ENCODE data around the gene PFDN2.

PFDN2 gene

DNA sequence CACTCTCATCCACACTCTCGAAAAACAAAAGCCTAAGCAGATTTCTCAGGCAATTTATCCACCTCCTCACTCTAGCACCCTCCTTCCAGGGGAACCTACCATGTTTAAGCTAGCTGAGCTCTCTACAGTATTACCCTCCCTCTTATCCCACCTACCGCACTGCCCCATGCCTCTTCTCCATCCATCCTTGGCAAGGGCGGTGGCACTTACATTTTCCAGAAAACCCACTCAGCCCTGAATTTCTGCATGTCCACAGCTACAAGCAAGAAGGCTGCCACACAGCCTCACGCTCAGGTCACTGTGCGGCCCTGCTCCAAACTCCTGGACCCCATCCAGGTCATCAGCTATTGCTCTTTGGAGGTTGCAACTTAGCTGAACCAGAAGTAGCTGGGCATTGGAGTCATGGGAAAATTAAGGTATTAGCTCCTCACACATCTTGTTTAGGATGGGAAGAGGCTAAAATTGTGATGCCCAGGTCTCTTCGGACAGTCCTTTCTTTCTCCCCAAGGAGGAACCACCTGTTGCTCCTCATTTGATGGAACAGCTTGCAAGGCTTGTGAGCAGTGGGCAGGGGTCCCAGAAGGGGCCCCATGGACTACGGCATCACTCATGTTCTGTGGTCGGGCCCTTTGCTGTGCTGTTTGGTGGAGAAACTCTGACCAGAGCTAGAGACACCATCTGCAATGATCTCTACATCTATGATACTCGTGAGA is 18.6 kb downstream of the PFDN2 start:
- DNase-seq = no peak

DNA sequence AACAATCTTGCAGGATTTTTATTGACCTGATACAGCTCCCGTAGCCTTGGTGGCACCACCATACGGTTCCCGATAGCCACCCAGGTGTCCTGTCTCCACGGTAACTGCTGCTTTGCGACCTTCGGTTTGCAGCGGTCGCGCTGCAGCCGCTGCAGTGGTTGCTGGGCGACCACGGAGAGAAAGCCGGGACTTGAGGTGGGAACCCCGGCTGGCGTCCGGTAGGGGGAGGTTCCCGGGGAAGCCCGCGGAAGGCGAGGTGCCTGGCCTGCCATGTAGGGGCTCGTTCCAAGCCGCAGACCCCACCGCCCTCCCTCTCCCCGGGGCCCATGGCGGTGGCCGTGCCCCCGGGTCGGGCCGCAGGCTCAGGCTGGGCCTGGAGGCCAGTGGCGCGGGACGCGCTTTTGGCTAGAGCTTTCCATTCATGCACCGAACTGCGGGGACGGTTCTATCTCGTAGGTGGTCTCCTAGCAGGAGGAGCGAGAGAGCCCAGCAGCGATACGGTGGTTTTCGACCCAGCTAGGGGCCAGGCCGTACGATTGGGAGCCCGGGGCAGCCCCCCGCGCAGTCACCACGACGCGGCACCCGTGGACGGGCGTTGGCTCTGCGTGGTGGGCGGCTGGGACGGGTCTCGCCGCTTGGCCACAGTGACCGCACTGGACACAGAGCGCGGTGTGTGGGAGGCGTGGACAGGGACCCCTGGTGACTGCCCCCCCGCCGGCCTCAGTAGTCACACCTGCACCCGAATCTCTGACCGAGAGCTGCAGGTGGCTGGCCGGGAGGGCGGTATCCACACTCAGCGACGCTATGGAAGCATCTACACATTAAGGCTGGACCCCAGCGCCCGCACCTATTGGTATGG is 19.4 kb downstream of the PFDN2 start, which contains the start of gene KLHDC9:
Gene KLHDC9 (plus strand): TSS at position 152 of the 859 bp plus-strand sequence. CDS start 175 bp downstream, at position 327.
- DNase-seq = peak; percentile 82

DNA sequence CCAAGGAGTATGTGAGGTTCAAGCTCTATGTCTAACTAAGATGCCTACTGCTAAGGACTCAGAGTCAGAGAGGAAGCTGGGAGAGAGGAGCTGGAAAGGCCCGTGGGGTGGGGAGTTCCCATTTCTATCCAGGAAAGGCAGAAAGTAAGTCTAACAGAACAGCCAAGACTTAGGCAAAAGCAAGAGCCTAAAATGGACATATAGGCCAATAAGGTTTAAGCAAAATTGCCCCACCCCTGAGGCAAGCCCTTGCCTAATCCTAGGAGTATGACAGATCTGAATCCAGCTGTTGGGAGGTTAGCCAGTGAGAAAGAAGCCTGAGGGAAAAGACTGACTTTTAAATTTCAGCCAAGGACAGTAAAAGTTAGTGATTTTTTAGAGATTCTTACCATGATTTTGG is 21.3 kb downstream of the PFDN2 start:
- DNase-seq = peak; percentile 71

DNA sequence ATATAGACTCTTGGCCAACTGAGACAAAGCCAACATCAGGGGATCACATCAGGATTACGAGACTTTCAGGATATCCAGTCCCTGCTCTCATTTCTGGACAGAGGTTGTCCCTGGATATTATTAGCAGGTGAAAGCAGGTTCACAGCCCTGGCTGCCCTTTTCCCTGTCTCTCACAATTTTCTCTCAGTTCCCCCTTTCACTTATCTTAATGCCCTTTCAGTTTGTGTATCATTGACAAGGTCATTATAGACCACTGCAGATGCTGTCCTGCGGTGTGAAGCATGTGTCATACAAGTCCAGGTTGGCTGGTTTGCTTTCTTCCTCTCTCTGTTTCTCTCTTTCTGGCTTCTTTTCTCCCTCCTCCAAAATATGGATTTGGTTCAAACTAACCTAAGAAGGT is 21.8 kb downstream of the PFDN2 start:
- DNase-seq = no peak

DNA sequence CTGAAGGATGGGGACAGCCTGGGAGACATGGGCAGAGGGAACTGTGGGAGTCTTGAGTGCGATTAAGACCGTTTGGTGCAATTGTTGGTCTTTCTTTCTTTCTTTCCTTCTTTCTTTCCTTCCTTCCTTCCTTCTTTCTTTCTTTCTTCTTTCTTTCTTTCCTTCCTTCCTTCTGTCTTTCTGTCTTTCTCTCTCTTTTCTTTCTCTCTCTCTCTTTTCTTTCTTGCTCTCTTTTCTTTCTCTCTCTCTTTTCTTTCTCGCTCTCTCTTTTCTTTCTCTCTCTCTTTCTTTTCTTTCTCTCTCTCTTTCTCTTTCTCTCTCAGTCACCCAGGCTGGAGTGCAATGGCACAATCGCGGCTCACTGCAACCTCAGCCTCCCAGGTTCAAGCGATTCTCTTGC is 22.6 kb downstream of the PFDN2 start:
- DNase-seq = no peak

DNA sequence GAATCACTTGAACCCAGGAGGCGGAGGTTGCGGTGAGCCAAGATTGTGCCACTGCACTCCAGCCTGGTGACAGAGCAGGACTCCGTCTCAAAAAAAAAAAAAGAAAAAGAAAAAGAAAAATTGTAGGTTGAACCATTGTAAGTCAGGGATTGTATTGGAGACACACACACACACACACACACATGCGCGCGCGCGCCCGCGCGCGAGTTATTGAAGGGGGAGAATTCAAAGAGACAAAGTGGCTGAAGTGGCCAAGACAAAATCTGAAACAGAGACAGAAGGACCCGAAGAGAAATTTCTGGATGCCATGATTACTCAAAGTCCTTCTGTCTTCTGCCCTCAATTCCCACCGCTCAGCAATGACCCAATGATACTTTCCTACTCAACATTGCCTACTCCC is 23.4 kb downstream of the PFDN2 start:
- DNase-seq = no peak

DNA sequence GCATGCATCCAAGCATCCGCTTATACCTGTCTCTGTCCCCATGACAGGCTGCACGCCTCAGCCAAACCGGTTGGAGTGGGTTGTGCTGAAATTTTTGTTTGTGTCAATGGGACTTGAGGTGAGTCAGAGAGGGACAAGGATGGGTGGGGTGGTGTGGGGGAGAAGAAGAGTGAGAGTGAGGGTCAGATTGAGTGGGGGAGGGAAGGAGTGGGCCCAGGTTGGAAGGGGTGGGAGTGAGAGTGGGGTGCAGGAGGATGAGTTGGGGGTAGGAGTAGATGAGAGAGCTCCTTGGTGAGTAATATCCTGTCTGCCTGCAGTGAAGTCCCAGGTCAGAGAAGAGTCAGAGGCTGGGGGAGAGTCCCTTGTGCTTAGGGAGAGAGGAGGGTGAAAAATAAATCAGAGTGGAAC is 25.2 kb downstream of the PFDN2 start:
- no peak for DNase-seq

DNA sequence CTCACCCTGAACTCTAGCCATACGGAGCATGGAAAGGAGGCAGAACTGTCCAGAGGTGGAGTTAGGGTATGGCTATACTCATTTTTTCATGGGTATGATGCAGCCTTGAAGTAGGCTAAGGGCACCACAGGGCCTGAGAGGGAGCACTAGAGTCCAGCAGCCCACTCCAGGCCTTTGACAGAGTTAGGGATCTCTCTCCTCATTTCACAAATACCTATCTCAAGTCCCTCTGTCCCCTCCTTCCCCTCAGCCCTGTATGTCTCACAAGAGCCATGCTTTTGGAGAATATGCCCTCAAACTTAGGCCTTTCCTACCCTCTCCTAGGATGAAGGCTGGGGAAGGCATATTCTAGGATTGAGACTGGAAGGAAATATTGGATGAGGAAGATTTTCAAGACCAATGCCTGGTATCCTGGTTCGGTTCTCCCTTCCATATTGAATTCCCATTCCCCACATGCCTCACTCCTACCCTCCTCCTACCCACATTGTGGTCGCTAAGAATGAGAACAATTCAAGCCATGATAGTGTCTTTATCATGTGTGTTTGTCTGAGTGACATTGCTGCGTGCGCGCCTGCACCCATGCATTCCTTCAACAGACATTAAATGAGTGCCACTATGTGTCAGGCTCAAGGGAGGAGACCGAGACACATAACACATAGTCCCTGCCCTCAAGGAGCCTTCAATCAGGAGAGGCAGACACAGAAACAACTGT is 25.9 kb downstream of the PFDN2 start:
- no peak for DNase-seq

DNA sequence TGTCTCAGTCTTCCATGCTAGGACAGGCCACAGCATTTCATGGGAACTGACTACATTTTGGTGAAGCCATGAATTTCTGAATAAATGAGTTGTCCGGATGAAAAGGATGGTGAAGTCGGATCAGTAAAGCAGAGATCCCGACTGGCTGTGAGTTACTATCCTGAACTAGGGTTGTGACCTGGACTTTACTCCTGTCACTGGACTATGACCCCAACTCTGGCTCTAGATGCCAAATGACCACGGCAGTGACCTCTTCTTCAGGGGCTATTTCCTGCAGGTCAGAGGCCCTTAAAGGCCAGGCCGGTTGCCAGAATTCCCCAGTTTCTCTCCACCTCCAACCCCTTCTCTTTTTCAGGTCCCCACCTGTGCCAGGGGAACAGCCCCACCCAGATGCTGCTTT is 26.7 kb downstream of the PFDN2 start:
- no peak for DNase-seq

DNA sequence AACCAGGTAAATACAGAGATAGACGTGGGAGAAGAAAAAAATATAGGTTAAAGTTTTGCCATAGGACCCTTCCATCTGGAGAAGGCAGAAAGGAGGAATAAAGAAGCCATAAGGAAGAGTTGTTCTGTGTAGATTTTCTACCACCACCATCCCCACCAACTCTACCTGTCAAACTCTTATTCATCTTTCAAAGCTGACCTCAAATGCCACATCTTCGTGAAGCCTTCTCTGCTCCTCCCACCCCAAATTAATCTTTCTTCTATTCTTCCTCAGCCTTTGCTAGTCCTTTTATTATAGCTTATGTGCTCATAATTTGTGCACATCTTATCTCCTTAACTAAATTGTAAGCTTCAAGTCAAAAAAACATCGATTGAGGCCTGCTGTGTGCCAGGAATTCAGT is 27.2 kb downstream of the PFDN2 start:
- DNase-seq = no peak

DNA sequence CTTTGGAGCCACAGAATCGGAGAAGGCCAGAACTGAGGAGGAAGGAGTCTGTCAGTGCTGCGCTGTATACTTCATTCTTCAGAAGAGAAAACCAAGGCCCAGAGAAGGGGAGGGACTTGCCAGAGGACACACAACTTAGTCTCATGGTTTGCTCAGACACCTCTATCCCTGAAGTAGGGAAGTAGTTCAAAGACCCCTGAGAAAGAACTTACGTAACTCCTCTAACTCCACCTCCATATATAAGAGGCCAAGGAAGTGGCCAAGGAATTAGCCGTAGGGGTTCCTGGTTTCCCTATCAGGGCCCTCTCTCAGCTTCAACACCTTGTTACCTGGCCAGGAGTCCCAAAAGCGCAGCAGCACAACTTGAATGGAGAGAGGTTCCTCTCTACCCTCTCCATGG is 27.9 kb downstream of the PFDN2 start:
- no peak for DNase-seq

DNA sequence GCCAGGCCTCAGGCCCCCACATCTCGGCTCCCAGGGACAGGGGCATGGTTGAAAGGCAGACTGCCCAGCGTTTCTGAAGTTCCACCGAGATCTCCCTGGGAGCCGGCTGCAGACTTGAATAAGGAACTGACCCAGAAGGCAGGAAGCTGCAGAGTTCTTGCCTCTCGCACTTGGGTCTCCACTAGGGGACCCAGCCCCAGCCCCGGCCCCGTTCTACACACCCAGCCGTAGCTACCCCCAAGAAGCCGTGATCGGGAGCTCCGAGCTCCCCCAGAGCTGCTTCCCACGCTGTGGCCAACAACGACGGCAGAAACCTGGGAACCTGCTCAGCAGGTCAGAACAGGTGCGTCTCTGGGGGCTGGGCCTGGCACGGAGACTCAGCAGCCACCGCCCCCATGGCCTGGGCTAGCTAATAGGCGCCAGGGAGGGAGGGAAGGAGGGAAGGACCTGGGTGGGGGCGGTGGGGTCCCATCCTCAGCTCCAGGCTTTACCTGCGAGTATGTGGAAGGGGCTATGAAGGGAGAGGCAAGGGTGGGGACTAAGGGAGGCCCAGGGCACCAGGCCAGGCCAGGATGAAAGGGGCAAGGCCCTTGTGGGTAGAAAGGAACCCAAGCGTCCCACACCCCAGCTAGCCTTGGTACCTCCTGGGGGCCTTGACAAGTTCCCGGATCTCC is 28.4 kb downstream of the PFDN2 start, which contains the start of gene NECTIN4:
Gene NECTIN4 (minus strand): TSS at position 308 of the 674 bp plus-strand sequence. CDS start 262 bp downstream, at position 46.
- no peak for DNase-seq

DNA sequence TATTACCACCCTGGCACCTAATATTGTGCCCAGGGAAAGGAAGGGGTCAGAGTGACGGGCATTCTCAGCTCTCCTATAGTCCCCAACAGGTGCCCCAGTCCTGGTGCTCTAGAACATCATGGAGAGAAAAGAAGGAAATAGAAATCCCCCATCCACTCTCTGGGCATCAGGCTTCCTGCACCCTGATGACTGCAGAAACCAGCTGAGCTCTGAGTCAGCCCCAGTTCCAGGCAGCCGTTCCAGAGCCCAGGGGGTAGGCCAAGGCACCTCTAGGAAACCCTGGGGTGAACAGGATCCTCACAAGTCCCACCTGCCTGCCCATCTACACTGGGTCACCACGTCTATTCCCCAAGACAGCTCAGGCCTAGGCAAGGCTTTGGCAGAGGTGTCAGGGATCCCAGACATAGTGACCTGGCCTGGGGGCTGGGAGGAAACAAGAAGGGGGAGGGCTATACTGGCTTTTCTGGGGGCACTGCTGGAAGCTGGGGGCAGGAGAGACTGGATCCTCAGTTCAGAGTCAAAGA is 29.2 kb downstream of the PFDN2 start:
- no peak for DNase-seq

DNA sequence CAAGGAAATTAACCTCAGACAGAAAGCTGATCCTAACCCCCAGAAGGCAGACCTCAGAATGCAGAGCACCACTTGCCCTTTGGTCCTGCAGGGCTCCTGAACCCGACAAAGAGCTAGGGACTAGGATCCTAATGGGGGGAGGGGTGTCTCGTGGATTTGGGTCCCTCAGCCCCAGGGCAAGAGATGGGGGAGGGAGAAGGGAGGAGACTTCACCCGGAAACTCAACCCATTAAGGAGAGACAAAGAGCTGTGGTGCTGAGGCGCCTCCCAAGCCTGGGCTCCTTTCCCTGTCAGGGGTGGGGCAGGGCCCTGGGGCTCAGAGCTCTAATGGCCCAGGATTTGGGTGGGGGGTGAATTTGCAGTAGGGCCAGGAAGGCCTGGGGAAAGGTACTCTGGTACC is 31.4 kb downstream of the PFDN2 start:
- no peak for DNase-seq

DNA sequence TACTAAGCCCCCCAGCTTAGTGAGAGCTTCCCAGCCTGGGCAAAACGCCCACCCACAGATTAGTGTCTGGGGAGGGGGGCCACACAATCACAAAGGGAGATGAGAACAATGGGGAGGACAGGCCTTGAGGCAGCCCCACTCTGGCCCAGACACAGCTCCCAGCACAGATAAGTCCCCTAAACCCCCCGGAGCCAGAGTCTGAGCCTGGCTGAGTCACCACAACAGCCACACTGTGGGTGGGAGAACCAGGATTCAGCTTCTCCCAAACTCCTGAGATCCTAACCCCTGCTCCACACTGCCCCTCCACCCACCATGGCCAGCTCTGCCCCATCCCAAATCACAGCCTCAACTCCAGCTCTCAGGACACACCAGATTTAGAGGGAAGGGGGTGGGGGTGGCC is 32.7 kb downstream of the PFDN2 start:
- no peak for DNase-seq

DNA sequence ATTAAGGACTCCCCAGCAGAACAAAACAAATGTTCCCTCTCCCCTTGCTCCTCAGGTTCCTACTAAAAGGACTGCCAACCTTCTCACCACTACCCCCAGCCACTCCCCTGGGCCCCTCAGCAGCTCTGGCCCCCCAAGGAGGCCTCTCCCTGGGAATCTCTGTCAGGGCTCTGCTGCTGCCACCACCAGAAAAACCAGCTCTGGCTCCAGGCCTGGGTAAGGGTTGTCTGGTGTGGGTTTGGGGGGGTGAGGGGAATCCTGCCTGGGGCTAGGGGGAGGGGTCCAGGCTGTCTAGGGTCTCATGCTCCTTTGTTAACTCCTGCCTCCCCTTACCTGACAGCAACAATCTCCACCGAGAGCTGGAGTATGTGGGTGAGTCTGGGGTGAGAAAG is 33.2 kb downstream of the PFDN2 start:
- DNase-seq = no peak

DNA sequence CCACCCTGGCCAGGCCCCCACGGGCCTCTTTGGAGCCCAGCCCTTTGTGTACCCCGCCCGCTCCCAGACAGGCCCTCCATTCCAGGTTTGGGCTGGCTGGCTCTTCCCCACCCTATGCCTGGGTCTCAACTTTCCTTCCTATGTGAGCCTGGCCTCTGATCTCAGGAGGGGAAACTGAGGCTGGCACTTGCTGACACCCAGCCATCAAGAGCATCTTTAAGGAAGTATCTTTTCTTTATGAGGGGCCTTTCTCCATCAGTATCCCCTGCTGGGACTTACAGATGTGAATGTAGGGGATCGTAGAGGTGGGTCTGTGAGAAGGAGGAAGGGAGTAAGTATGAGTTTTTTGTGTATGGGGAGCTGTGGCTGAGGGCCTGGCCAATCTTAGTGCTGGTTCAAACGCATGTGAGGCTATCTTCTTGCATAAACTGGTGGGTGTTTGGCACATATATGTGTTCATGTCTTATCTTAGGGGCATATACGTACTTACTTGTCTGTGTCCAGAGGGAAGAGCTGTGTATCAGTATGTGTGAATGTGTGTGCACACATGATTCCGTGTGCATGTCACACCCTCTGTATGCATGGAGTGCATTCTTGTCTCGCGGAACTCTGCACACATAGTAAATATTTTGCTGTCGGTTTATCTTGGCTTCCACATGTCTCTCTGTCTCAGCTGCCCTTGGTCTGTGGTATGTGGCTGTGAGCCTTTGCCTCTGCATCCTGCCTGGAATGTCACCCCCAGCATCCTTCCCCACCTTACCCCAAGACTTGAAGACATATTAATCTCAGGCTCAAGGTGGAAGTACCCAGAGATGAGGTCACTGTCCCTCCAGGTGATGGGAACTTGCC is 33.9 kb downstream of the PFDN2 start:
- no peak for DNase-seq

DNA sequence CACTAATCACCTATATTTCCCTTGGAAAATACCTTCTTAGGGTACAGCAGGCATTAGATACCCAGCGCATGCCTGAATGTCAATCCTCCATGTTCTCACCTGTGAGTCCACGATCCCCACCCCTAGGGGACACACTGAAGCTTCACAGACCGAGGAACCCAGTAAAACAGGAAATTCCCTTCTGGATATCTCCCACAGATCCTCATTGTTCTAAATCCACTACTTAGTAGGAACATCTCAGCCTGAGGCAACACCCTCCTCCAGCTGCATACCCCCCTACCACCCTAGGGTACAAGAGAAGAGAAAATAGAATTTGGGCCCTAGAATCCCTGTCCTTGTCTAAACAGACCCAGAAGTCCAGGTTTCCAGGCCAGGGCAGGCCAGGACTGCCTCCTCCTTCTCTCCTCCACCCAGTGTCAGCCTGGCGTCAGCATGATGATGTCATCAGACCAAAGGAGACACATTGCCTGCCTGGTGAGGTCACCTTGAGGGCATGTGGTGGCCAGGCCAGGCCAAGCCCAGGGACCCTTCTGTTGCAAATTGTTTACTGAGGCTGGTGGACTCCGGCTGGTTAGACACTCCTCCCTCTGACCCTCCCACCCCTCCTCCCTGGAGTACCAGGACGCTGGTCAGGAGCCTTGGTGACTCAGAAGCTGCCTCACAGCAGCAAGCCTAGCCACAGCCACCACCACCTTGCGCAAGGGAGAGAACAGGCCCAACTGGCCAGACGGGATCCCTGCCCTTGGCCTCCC is 34.7 kb downstream of the PFDN2 start:
- peak; percentile 43 for DNase-seq

DNA sequence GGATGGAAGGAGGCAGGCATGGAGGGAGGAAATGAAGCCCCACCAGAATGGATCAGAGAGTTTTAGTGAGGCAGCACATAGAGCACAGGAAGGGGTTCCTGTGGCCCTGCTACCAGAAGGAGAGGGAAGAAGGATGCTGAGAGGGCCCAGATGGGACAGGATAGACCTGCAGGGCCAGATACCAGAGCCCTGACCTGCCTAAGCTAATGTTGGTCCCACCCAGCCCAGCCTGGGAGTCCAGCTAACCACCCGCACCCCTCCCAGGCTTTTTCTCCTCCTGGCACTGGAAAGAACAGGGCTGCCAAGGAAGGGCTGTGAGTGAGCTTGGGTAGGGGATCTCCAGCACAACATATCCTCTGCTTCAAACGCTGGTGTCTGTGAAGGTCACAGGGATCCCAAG is 35.4 kb downstream of the PFDN2 start:
- no peak for DNase-seq

DNA sequence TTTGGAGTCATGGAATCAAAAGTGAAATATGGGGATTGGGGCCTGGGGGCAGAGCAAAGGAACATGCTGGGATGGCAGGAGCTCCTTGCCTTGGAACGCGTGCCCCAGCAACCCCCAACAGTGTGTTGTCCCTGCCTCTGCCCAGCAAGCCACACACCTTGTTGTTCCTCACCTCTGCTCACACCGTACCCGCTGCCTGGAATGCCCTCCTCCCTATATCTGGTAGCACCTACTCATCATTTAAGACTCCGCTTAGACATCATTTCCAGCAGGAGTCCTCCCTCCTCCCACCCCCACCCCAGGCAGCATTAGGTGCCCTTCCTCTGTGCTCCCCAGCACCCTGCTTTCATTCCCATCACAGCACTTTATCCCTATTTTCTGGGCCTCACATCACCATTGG is 36.3 kb downstream of the PFDN2 start:
- DNase-seq = no peak

Data from femur (tissue), 1 donor.